Measurements from ENCODE around the gene RPS6KB2.
"Not testable (repeated sequence)": the region's sequence is repeated elsewhere in the genome, so short reads cannot be mapped to it uniquely, and the experiment has no call there.

RPS6KB2 gene

DNA sequence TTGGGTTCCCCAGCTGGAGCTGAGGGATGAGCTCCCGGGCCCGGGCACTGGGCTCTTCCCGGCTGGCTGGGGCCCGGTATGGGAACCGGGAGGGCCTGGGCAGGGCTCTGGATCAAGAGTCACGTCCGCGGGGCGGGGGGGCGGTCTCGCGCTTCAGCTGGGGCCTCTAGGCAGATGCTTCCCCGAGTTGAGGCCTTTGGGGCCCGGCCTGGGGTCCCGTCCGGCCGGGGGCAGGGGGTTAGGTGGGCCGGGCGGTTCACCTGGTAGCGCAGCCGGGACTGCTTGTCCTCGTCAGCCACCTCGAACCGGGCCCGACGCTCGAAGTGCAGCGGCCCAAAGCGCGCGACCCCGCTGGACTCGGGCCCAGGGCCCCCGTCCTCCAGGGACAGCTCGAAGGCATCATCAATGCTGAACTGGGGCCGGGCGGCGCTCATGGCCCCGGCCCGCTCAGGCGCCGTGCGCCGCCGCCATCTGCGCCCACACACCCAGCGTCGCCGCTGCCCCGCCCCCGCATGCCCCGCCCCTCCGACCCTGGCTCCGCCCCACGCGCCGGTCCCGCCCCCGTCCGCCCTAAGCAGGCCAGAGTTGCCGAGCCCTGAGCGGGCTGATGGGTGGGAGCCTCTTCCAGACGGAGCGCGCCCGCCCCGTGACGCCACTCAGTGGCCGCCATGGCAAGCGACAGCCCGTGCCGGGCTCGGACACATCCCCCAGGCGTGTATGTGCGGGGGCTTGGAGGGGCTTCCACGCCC lies 40.6 kb downstream of the RPS6KB2 start, which contains the start of gene TMEM134:
TMEM134 (minus strand) TSS at position 493 of the 749 bp plus-strand sequence; CDS start at position 434, 59 bp downstream.
- DNase-seq = peak; percentile 85 to 92

- no peak for DNase-seq
Observed at GRCh38 chr11:67469508-67469811, 41.2 kb downstream of the RPS6KB2 start.

- DNase-seq = no peak
Observed at GRCh38 chr11:67470337-67471002, 42.2 kb downstream of the RPS6KB2 start.

DNA sequence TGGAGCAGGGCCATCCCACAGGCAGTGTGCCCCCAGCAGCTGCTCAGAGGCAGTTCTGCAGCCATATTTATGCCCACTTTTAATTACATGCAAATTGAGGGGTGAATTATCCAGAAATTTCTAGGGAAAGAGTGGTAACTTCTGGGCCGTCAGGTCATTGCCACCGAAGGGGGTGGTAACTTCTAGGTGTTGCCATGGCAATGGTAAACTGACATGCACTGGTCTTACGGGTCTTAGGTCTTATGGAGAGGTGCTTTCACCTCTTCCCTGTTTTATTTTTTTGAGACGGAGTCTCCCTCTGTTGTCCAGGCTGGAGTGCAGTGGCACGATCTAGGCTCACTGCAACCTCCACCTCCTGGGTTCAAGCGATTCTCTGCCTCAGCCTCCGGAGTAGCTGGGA lies 44.6 kb downstream of the RPS6KB2 start:
- no peak for DNase-seq

DNA sequence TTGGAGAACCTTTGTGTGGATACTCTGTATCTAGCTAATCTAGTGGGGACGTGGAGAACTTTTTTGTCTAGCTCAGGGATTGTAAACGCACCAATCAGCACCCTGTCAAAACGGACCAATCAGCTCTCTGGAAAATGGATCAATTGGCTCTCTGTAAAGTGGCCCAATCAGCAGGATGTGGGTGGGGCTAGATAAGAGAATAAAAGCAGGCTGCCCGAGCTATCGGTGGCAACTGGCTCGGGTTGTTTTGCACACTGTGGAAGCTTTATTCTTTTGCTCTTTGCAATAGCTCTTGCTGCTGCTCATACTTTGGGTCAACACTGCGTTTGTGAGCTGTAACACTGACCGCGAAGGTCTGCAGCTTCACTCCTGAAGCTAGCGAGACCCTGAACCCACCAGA lies 48.4 kb downstream of the RPS6KB2 start:
- DNase-seq = not testable (repeated sequence)

DNA sequence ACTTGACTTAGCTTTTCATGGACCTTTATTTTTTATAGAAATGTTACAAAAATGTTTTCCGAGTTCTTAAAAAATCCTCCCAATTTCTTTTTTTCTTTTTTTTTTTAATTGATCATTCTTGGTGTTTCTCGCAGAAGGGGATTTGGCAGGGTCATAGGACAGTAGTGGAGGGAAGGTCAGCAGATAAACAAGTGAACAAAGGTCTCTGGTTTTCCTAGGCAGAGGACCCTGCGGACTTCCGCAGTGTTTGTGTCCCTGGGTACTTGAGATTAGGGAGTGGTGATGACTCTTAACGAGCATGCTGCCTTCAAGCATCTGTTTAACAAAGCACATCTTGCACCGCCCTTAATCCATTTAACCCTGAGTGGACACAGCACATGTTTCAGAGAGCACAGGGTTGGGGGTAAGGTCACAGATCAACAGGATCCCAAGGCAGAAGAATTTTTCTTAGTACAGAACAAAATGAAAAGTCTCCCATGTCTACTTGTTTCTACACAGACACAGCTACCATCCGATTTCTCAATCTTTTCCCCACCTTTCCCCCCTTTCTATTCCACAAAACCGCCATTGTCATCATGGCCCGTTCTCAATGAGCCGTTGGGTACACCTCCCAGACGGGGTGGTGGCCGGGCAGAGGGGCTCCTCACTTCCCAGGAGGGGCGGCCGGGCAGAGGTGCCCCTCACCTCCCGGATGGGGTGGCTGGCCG lies 49.2 kb downstream of the RPS6KB2 start:
- DNase-seq = not testable (repeated sequence)

GRCh38 chr11:67482275-67482826 lies 54.1 kb downstream of the RPS6KB2 start:
- DNase-seq = peak; percentile 54 to 74

GRCh38 chr11:67482827-67483798 lies 54.8 kb downstream of the RPS6KB2 start, which contains the start of gene AIP:
TSS of gene AIP (plus strand) at chr11:67483026. CDS start at chr11:67483159, 133 bp downstream.
- peak; percentile 98 to 99 for DNase-seq

DNA sequence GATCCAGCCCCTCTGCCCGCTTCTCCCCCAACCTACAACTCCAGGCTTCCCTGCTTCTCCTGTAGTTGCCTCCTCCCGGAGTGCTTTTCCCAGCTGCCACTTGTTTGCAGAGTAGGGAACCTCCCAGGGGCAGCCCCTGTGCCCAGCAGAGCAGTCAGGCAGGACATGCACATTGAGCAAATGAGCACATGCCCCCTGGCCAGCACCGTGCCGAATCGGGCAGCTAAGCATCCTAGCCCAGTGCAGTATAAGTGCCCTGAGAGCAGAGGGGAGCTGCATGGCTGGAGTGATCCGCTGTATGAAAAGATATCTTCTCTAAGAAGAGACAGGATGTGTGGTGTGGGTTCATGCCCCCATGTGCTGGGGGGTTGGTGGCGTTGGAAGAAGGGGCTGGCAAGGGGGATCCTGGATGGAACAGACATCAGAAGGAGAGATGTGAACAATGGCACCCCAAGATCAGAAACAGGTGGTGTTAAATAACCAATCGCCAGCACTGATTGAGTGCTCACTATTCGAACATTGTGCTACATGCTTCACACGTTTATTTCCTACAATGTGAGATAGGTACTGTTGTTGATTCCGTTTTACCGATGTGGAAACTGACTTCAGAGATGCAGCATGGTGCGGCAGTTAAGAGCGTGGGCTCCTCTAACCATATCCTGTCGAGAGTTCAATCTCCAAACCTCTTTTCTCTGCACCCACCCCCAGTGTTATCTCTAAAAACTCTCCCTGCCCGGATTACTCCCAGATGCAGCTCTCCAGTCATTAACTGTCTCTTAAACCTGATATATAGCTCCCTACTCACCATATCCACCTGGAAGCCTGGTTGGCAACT lies 55.8 kb downstream of the RPS6KB2 start:
- DNase-seq = no peak

DNA sequence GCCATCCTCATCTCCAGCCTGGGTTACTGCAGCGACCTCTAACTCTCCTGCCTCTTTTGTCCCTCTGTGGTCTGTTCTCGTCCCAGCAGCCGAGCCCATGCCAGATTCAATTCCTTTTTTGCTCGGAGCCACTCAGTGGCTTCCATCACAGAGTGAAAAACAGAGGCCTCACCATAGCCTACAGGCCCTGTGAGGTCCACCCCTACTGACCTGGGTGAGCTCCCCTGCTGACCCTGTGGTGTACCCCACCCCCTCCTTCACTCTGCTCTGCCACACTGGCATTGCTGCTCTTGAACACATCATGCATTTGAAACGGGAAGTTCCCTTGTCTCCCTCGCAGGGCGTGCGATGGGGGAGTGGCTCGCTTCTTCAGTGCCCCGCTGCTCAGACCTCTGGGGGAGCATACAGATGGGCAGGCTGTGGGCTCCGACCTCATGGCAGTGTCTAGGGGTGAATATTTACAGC lies 56.6 kb downstream of the RPS6KB2 start:
- DNase-seq = peak; percentile 55 to 63
